Activated naive CD8-positive, alpha-beta T cell treated with anti-CD3 and anti-CD28 coated beads for 36 hours (primary cell): ENCODE data around the gene ZDHHC21. TPM values are rescaled to one million over a fixed set of nuclear protein-coding genes. Genes with fewer than 3 reads are reported as not detected.

Experiments used
- DNase-seq: peaks from one replicate; pipeline ENCODE4 v3.0.0; 2021
- H3K27ac Mint-ChIP-seq: one replicate; pipeline ENCODE4 v1.8.0; 2022; ENCODE audit warnings: mild to moderate bottlenecking, moderate library complexity, mixed read lengths
- H3K27me3 Mint-ChIP-seq: one replicate; pipeline ENCODE4 v1.8.0; 2022; ENCODE audit warnings: mild to moderate bottlenecking, mixed read lengths
- H3K36me3 Mint-ChIP-seq: one replicate; pipeline ENCODE4 v1.8.0; 2021; ENCODE audit warnings: mild to moderate bottlenecking, mixed read lengths
- H3K4me1 Mint-ChIP-seq: one replicate; pipeline ENCODE4 v1.8.0; 2021; ENCODE audit warnings: mixed read lengths
- H3K4me3 Mint-ChIP-seq: one replicate; pipeline ENCODE4 v1.8.0; 2022; ENCODE audit warnings: mild to moderate bottlenecking, moderate library complexity, mixed read lengths
- H3K9me3 Mint-ChIP-seq: one replicate; pipeline ENCODE4 v1.8.0; 2022; ENCODE audit warnings: mixed read lengths
- total RNA-seq, 2 experiments: library from RNA; stranded (reverse); gene quantifications; one replicate each; pipeline ENCODE4 v1.2.3, GENCODE V29; 2021

ZDHHC21 gene
- total RNA-seq, 2 experiments from 2014 or later = 4.1 to 4.9 TPM

GRCh38 chr9:14593406-14593805 is 99.8 kb downstream of the ZDHHC21 start:
- Mint-ChIP-seq H3K4me3 (no peak overlapping the region), H3K27ac (no peak overlapping the region), H3K9me3 (peaks cover 19% of the 10 kb centered on the region), H3K4me1 (no peaks in the 10 kb centered on the region), H3K36me3 (peaks cover 35% of the 10 kb centered on the region), H3K27me3 (no peaks in the 10 kb centered on the region)
- no peak for DNase-seq

GRCh38 chr9:14591411-14591810 is 101.8 kb downstream of the ZDHHC21 start:
- no peak overlapping the region for H3K27ac Mint-ChIP-seq
- no peak for DNase-seq
- peaks cover 19% of the 10 kb centered on the region for H3K9me3 Mint-ChIP-seq
- H3K27me3 Mint-ChIP-seq = no peaks in the 10 kb centered on the region
- H3K4me3 Mint-ChIP-seq = no peak overlapping the region
- H3K36me3 Mint-ChIP-seq = peaks cover 29% of the 10 kb centered on the region
- H3K4me1 Mint-ChIP-seq = no peaks in the 10 kb centered on the region

GRCh38 chr9:14585730-14586473 is 107.3 kb downstream of the ZDHHC21 start:
- Mint-ChIP-seq H3K27me3 (peaks cover 13% of the 10 kb centered on the region), H3K4me1 (peaks cover 10% of the 10 kb centered on the region), H3K9me3 (peaks cover 8% of the 10 kb centered on the region), H3K4me3 (no peak overlapping the region), H3K36me3 (peaks cover 12% of the 10 kb centered on the region), H3K27ac (no peak overlapping the region)
- peak; percentile 54 for DNase-seq

- Mint-ChIP-seq H3K27ac (no peak overlapping the region), H3K4me1 (peaks cover 10% of the 10 kb centered on the region), H3K27me3 (peaks cover 20% of the 10 kb centered on the region), H3K9me3 (peaks cover 8% of the 10 kb centered on the region), H3K36me3 (peaks cover 12% of the 10 kb centered on the region), H3K4me3 (no peak overlapping the region)
- DNase-seq = no peak
These were observed 108.7 kb downstream of the ZDHHC21 start for GRCh38 chr9:14584571-14584970.

GRCh38 chr9:14578030-14578429 is 115.2 kb downstream of the ZDHHC21 start:
- peaks cover 20% of the 10 kb centered on the region for H3K27me3 Mint-ChIP-seq
- H3K4me3 Mint-ChIP-seq = no peak overlapping the region
- peaks cover 17% of the 10 kb centered on the region for H3K9me3 Mint-ChIP-seq
- no peaks in the 10 kb centered on the region for H3K4me1 Mint-ChIP-seq
- no peak for DNase-seq
- peaks cover 14% of the 10 kb centered on the region for H3K36me3 Mint-ChIP-seq
- no peak overlapping the region for H3K27ac Mint-ChIP-seq

- Mint-ChIP-seq H3K9me3 (peaks cover 16% of the 10 kb centered on the region), H3K27me3 (no peaks in the 10 kb centered on the region), H3K27ac (no peak overlapping the region), H3K36me3 (peaks cover 13% of the 10 kb centered on the region), H3K4me3 (no peak overlapping the region), H3K4me1 (no peaks in the 10 kb centered on the region)
- DNase-seq = no peak
These were observed 119.1 kb downstream of the ZDHHC21 start for GRCh38 chr9:14574173-14574572.

- peaks cover 8% of the 10 kb centered on the region for H3K36me3 Mint-ChIP-seq
- H3K27me3 Mint-ChIP-seq = no peaks in the 10 kb centered on the region
- H3K4me3 Mint-ChIP-seq = no peak overlapping the region
- DNase-seq = no peak
- H3K9me3 Mint-ChIP-seq = peaks cover 13% of the 10 kb centered on the region
- no peaks in the 10 kb centered on the region for H3K4me1 Mint-ChIP-seq
- no peak overlapping the region for H3K27ac Mint-ChIP-seq
These were observed 119.9 kb downstream of the ZDHHC21 start for GRCh38 chr9:14573319-14573718.

GRCh38 chr9:14565352-14566016 is 127.7 kb downstream of the ZDHHC21 start:
- Mint-ChIP-seq H3K9me3 (peaks cover 2% of the 10 kb centered on the region), H3K27me3 (peaks cover 8% of the 10 kb centered on the region), H3K27ac (no peak overlapping the region), H3K36me3 (no peaks in the 10 kb centered on the region), H3K4me1 (peaks cover 3% of the 10 kb centered on the region), H3K4me3 (no peak overlapping the region)
- DNase-seq = no peak

- Mint-ChIP-seq H3K36me3 (no peaks in the 10 kb centered on the region), H3K4me3 (no peak overlapping the region), H3K9me3 (peaks cover 2% of the 10 kb centered on the region), H3K27me3 (peaks cover 8% of the 10 kb centered on the region), H3K27ac (no peak overlapping the region), H3K4me1 (peaks cover 8% of the 10 kb centered on the region)
- DNase-seq = no peak
These were observed 129.2 kb downstream of the ZDHHC21 start for GRCh38 chr9:14563902-14564624.

GRCh38 chr9:14561929-14562405 is 131.3 kb downstream of the ZDHHC21 start:
- peaks cover 15% of the 10 kb centered on the region for H3K27me3 Mint-ChIP-seq
- no peak overlapping the region for H3K4me3 Mint-ChIP-seq
- H3K9me3 Mint-ChIP-seq = peaks cover 2% of the 10 kb centered on the region
- DNase-seq = no peak
- H3K36me3 Mint-ChIP-seq = no peaks in the 10 kb centered on the region
- H3K4me1 Mint-ChIP-seq = peaks cover 8% of the 10 kb centered on the region
- H3K27ac Mint-ChIP-seq = no peak overlapping the region

Other genes with a start within 250 kb of the ZDHHC21 start
- gene CER1, start 29.3 kb upstream of the ZDHHC21 start, total RNA-seq = not detected
- gene FREM1, start 217.0 kb upstream of the ZDHHC21 start, total RNA-seq = not detected